GM21515 (cell line): ENCODE data around the gene CEP152.
A peak's percentile ranks its signal among the peaks of the same experiment; 100 is the strongest.
"Not testable (repeated sequence)": the region's sequence is repeated elsewhere in the genome, so short reads cannot be mapped to it uniquely, and the experiment has no call there.

Experiments used
- ATAC-seq: cut with Tn5 transposase; IDR thresholded peaks from one replicate; pipeline ENCODE4 v1.9.1; 2021; ENCODE audit not compliant: unreplicated experiment

Gene CEP152

DNA sequence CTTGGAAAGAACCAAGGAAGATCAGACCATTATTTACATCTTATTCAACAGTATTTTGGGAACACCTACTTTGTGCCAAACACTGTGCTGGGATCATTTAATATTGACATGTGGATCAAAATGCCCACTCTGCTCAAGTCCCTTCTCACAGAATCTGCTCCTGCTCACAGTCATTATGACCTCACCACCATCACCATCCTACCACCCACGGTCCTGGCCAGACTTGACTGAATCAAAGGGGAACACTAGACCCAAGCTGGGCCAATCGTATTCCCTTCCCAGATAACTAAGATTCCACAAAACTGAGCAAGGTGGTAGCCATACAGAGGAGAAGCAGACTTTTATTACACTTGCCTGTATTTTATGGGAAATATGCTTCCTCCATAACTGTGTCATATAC, 3.4 kb upstream of the CEP152 start:
- no peak for ATAC-seq

DNA sequence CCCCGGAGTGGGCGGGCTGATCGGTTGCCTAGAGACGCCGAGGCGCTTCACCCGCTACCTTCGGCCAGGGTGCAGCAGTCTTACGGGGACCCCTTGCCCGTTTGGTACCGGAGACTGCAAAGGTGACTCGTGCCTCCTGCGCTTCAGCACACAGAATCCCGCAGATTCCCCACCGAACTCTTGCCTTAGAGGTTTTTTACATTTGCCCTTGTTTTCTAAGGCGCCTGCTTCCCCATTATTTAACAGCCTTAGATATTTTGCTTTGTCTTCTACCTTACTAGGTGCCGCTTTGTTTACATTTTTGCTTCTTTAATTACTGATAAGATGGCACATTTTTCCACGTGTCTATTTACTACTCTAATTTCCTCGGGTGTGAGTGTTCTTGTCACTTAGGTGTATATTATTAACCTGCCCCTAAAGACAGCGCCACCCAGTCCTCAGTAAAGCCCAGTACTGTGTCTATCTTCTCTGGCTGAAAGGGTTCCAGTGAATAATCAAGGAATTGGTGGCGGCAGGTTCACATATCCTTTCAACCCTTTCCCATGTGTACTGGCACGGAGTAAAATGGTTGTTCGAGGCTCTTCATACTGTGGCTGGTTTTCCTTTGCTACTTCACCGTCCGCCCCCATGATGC, 573 bp upstream of the CEP152 start:
- no peak for ATAC-seq

DNA sequence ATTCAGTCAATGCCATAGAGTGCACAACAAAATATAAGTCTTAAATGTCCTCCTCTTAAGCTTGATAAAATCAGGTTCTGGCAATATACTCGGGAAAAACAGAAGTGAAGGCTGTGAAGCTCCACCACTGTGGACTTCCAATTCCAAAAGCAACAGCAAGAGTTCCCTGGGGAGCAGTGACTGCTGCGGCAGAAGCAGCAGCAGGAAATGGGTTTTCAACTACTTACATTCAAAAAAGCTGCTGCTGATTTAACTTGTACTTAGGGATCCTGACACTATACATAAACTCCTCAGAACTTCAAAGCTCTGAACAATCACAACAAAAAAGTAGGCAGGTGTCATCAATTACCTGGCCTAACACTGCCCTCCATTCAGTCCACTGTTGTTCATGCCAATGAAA, 4.7 kb downstream of the CEP152 start:
- no peak for ATAC-seq

- no peak for ATAC-seq
Measured at GRCh38 chr15:48805591-48805990, 5.3 kb downstream of the CEP152 start.

GRCh38 chr15:48803877-48804276, 7.0 kb downstream of the CEP152 start:
- ATAC-seq: no peak

GRCh38 chr15:48802867-48803266, 8.0 kb downstream of the CEP152 start:
- no peak for ATAC-seq

DNA sequence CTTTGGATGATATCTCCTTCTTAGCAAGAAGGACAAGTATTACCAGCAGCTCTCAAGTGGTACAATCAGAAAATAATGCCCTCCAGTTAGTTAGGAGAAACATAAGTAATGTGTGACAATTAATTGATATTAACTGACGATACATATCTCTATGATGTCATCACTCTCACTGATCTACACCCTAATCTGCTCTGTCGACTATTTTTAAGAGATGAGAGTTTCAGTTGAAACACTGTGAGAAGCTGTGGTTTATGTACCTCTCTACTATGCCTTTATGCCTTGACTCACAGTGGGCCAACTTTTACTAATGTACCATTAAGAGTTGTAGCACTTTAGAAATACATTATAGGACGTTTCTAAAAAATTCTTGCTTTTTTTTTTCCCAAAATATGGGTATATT, 8.6 kb downstream of the CEP152 start:
- ATAC-seq: no peak

- ATAC-seq: no peak
Measured at GRCh38 chr15:48800811-48801455, 9.9 kb downstream of the CEP152 start.

GRCh38 chr15:48800245-48800644, 10.6 kb downstream of the CEP152 start:
- ATAC-seq: no peak

GRCh38 chr15:48798319-48798718, 12.6 kb downstream of the CEP152 start:
- ATAC-seq: no peak

DNA sequence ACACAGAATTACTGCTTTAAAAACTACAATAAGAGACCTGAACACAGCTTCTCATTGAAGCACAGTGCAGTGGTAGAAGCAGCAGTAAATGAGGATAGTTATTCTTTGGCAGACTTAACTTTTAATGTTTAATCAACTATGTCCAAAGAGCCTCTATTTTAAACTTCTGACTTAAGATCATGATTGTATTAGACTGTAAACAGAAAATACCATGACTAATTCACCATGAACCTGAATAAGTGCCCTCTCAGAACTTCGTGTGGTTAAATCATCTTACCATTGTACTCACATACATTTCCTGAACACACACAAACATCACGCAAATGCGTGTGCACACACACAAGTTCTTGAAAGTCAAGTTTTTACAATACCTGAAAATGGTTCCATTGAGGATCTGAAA, 13.9 kb downstream of the CEP152 start:
- no peak for ATAC-seq

GRCh38 chr15:48796521-48796920, 14.3 kb downstream of the CEP152 start:
- no peak for ATAC-seq

DNA sequence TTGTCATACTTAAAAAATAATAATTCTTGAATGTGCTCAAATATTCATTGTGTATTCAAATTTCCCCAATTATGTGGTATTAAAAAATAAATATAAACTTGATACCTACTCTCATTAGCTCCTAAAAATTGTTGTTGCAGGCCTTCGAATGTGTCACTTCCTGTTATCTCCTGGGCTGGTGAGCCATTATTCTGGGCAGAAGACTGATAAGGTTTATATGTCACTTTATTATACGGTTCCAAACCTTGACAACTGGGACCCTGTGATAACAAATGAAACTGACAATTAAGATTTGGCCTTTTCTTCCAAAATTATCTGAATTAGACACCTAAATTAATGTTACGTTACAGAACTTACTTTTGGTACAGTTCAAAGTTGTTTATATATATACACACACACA, 15.0 kb downstream of the CEP152 start:
- ATAC-seq: no peak

DNA sequence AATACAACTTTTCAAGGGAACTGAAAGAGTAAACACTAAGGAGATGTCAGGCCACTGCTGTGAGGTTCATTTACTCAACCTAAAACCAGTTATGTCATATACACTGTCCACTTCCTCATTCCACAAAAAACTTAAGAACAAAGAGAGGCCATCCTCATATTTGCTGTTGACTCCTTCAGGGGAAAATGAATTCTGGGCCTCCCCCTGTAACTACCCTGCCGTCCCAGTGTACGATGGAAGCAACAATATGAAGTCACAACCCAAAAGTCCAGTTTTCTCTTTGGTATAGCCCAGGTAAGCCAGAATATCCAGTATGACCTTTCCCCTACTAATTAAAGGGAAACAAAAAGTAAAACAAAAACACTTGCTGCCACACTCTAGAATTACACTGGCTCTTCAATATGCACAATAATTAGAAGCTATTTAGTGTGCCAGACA, 16.2 kb downstream of the CEP152 start:
- peak; percentile 86 for ATAC-seq

GRCh38 chr15:48792408-48792807, 18.5 kb downstream of the CEP152 start:
- ATAC-seq: no peak

GRCh38 chr15:48790466-48791115, 20.3 kb downstream of the CEP152 start:
- ATAC-seq: not testable (repeated sequence)

DNA sequence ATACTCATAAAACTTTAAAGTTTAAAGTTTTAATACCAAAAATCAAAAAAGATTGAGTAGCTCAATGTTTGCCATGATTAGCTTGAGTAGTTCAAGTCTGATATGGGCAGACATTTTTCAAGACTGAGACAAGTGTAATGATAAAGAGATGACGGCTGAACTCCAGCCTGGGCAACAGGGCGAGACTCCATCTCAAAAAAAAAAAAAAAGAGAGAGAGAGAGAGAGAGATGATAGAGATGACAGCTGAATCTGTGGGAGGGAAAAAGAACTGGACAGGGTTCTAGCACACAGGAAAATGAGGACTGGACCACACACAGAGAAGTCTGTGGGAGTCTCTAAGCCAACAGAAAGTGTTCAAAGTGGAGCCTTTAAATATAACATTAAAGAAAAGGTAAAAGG, 25.2 kb downstream of the CEP152 start:
- no peak for ATAC-seq

- ATAC-seq: no peak
Measured at GRCh38 chr15:48785195-48785594, 25.7 kb downstream of the CEP152 start.

DNA sequence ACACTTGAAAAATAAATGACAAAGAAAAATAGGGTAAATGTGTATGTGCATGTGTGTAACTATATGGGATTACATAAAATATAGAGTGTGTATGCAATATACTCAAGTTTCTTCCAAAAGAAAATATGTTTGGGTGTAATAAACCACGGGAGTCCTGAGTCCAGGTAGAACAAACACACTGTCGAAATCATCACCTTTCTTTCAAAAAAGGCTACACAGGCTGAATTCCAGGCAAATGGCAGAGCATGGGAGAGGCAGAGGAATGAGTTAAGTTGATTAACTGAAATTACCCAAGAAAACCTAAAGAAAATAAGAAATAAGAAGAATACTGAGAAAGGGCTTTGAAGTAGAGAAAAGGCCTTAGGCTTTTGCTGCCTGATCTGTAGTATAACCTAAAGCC, 26.1 kb downstream of the CEP152 start:
- ATAC-seq: no peak

- no peak for ATAC-seq
Measured at GRCh38 chr15:48782911-48783310, 28.0 kb downstream of the CEP152 start.

DNA sequence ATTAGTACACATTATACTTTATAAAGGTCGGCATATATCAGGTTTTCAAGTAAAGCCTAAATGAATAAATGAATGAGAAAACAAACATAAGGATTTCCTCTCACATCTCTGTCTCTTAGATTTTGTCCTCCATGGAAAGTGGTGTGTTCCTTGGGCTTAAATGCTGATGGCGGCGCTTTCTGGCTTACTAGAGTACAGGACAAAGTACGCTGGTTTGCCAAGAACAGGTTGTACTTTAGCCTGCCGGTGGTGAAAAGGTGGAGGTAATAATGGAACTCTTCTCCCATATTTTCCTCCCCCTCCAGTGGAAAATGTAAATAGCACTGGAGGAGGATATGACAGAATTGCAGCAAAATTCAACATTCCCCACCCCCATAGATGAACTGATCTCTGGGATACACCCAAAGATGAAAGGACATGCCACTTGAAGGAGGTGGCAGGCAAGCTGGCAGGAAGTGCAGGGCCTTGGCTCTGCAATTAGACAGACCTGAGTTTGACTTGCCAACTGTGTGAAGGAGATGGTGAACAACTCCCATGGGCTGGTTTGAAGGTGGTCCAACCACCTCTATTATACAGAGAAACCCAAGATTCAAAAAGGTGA, 29.3 kb downstream of the CEP152 start:
- no peak for ATAC-seq

- ATAC-seq: no peak
Measured at GRCh38 chr15:48781017-48781416, 29.9 kb downstream of the CEP152 start.
